Tibial nerve (tissue), 4 donors: ENCODE results near the gene EDEM3. TPM values are rescaled to one million over a fixed set of nuclear protein-coding genes. Genes with fewer than 3 reads are reported as not detected.

Experiments
- DNase-seq, 2 donors: peaks; one replicate each; pipeline ENCODE4 v3.0.0-alpha.2; 2019; ENCODE audit warnings: low spot score in 2 of 2
- H3K27ac ChIP-seq, 4 donors: fragments of 200-600 bp; sonication (generic) in 3 of 4; one replicate each; pipeline ENCODE4 v1.5.1; 2017 to 2019; ENCODE audit warnings: mild to moderate bottlenecking in 1 of 4
- H3K27me3 ChIP-seq, 2 donors: fragments of 200-600 bp; sonication (generic) in 1 of 2; one replicate each; pipeline versions ENCODE4 v1.5.1 to v1.6.0; 2017 to 2019
- H3K36me3 ChIP-seq, 3 donors: fragments of 200-600 bp; sonication (generic); one replicate each; pipeline ENCODE4 v1.5.1; 2018 to 2019
- H3K4me1 ChIP-seq, 4 donors: fragments of 200-600 bp; sonication (generic) in 3 of 4; one replicate each; pipeline ENCODE4 v1.5.1; 2017 to 2019
- H3K4me3 ChIP-seq, 4 donors: fragments of 200-600 bp; sonication (generic) in 3 of 4; one replicate each; pipeline ENCODE4 v1.5.1; 2017 to 2019; ENCODE audit warnings: mild to moderate bottlenecking in 1 of 4, moderate library complexity in 1 of 4
- H3K9me3 ChIP-seq, 4 donors: fragments of 200-600 bp; sonication (generic) in 3 of 4; one replicate each; pipeline ENCODE4 v1.5.1; 2017 to 2019
- EP300 ChIP-seq, 2 donors: sonication (generic); formaldehyde crosslinking; IDR thresholded peaks; one replicate each; pipeline ENCODE4 v1.6.1; 2017; ENCODE audit warnings: antibody characterized with exemption in 2 of 2, mild to moderate bottlenecking in 1 of 2
- POLR2A ChIP-seq, 2 donors: fragments of 450-650 bp; IDR thresholded peaks; one replicate each; pipeline ENCODE4 v1.6.1; 2017; ENCODE audit warnings: antibody characterized with exemption in 2 of 2, mild to moderate bottlenecking in 2 of 2, moderate library complexity in 2 of 2
- WGBS, 2 donors: methylation state at CpG; one replicate each; pipeline ENCODE4 v1.1.5; 2018; 5-methylcytosine and 5-hydroxymethylcytosine counted together
- total RNA-seq, 4 donors: library from RNA; depleted of rRNA; stranded (reverse); fragments of >200 nt; gene quantifications; one replicate each; pipeline ENCODE4 v1.1.0, GENCODE V29; 2016
- TF ChIP-seq, protein P1 (sequence below), 5 experiments: fragments of 200-600 bp in 3 of 5; fragments of 450-650 bp in 2 of 5; sonication (generic) in 3 of 5; IDR thresholded peaks; one replicate each; pipeline ENCODE4 v1.5.1; 2016 to 2019; ENCODE audit warnings: antibody characterized with exemption in 5 of 5, mild to moderate bottlenecking in 3 of 5, moderate library complexity in 2 of 5

EDEM3 gene
- total RNA-seq, 4 donors from 2014 or later, result 33.0 to 57.3 (median 39.0) TPM

DNA sequence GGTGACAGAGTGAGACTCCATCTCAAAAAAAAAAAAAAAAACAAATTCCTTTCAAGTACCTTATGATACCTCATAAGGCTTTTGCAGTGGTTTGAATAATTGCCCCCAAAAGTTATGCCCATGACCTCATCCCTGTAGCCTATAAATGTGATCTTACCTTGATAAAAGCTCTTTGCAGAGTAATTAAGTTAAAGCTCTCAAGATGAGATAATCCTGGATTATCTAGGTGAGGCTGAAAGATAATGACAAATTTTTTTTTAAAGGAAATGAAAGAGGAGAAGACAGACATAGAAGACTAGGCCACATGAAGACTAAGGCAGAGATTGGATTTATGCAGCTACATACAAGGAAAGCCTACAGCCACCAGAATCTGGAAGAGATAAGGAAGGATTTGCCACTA, 20.7 kb upstream of the EDEM3 start:
- Histone ChIP-seq H3K27me3 (no peaks in the 10 kb centered on the region), H3K4me3 (no peak overlapping the region), H3K36me3 (no peaks in the 10 kb centered on the region), H3K9me3 (no peaks in the 10 kb centered on the region), H3K27ac (no peak overlapping the region), H3K4me1 (no peaks in the 10 kb centered on the region)
- TF ChIP-seq, protein P1, sequence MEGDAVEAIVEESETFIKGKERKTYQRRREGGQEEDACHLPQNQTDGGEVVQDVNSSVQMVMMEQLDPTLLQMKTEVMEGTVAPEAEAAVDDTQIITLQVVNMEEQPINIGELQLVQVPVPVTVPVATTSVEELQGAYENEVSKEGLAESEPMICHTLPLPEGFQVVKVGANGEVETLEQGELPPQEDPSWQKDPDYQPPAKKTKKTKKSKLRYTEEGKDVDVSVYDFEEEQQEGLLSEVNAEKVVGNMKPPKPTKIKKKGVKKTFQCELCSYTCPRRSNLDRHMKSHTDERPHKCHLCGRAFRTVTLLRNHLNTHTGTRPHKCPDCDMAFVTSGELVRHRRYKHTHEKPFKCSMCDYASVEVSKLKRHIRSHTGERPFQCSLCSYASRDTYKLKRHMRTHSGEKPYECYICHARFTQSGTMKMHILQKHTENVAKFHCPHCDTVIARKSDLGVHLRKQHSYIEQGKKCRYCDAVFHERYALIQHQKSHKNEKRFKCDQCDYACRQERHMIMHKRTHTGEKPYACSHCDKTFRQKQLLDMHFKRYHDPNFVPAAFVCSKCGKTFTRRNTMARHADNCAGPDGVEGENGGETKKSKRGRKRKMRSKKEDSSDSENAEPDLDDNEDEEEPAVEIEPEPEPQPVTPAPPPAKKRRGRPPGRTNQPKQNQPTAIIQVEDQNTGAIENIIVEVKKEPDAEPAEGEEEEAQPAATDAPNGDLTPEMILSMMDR (IDR thresholded peaks at IDR 0.05), result no peak
- no peak for TF ChIP-seq POLR2A (IDR thresholded peaks at IDR 0.05)
- TF ChIP-seq EP300 (IDR thresholded peaks at IDR 0.05), result no peak
- DNase-seq, result no peak

DNA sequence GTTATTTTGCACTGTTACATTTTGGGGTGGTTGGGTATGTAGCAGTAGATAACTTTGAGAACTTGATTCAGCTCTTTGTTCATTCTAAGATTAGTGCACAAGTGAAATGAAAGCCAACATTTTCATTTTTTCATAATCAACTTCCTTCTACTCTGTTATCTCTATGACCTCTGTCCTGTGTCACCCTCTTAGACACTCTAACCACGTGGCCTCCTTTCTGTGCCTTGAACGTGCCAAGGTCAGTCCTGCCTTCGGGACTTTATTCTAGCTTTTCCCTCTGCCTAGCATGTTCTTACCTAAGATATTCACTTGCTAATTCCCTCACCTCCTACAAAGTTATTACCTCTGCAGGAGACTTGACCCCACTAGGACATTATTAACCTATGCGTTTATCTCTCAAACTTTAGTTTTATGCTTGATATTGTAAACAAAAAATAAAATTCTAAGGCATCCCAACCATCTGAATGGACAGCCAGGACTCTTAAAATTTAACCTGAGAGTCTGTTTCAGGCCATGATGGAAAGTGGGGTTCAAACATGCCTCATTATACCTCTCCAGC, 19.2 kb upstream of the EDEM3 start:
- Histone ChIP-seq H3K27me3 (no peaks in the 10 kb centered on the region), H3K4me1 (no peaks in the 10 kb centered on the region), H3K4me3 (no peak overlapping the region), H3K36me3 (no peaks in the 10 kb centered on the region), H3K27ac (no peak overlapping the region), H3K9me3 (no peaks in the 10 kb centered on the region)
- WGBS, 2 donors, result 78 to 84% methylated on average over 4 of the region's 4 CpGs
- no peak for TF ChIP-seq POLR2A (IDR thresholded peaks at IDR 0.05)
- no peak for TF ChIP-seq EP300 (IDR thresholded peaks at IDR 0.05)
- TF ChIP-seq, protein P1 (IDR thresholded peaks at IDR 0.05), result no peak
- no peak for DNase-seq

DNA sequence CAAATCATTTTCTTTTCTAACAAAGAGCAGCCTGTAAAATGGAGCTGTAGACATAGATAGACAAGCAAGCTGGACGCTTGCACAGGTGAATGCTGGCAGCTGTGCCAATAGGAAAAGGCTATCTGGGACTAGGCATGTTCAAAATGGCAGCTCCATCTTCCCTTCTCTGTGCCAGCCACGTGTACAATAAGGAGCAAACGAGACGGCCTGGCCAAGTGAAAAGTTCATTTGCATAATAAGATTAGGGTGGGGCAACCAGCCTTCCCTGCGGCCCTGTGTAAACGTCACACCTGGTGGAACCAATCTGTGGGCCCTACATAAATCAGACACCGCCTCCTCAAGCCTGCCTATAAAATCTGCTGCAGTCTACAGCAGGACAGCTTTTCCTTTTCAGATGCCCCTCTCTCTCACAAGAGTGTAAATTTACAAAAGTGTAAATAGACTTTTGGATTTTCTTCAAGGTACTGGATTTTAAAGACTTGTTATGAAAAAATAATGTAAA, 16.6 kb upstream of the EDEM3 start:
- H3K36me3 ChIP-seq, result no peaks in the 10 kb centered on the region
- no peak overlapping the region for H3K4me3 ChIP-seq
- WGBS, 2 donors, result 73 to 83% methylated on average over 7 of the region's 7 CpGs
- H3K27me3 ChIP-seq, result no peaks in the 10 kb centered on the region
- H3K27ac ChIP-seq, result no peak overlapping the region
- no peak for DNase-seq
- TF ChIP-seq, protein P1 (IDR thresholded peaks at IDR 0.05), result no peak
- TF ChIP-seq EP300 (IDR thresholded peaks at IDR 0.05) (no peak), POLR2A (IDR thresholded peaks at IDR 0.05) (no peak)
- no peaks in the 10 kb centered on the region for H3K4me1 ChIP-seq
- H3K9me3 ChIP-seq, result no peaks in the 10 kb centered on the region

DNA sequence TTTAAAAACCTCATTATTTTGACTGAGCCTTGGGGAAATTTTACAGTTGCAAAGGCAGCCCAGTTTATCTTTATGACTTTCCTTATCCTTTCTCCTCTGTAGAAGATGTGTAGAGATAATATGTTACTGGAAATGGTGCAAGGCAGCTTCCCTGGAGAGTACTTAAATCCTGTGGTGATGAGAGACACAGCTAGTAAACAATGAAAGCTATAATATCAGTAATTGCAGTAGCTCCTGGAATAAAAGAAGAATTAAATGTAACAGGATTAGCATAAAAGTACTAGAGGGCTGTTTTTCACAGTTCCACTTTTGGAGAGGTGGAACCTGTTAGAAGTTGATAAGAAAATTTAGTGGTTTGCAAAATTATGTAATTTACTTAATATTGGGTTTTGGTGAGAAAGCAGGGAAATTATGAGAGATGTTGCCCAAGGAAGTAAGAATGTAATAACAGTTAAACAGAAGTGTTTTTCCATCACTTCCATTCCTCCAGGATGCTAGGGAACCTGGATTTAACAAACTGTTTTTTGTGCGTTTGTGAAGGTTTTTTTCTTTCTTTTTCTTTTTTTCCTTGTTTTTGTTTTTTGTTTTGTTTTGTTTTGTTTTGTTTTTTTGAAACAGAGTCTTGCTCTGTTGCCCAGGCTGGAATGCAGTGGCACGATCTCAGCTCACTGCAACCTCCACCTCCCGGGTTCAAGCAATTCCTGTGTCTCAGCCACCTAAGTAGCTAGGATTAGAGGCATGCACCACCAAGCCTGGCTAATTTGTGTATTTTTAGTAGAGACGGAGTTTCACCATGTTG, 15.7 kb upstream of the EDEM3 start:
- TF ChIP-seq, protein P1 (IDR thresholded peaks at IDR 0.05), result no peak
- TF ChIP-seq EP300 (IDR thresholded peaks at IDR 0.05), result no peak
- no peak for TF ChIP-seq POLR2A (IDR thresholded peaks at IDR 0.05)
- no peaks in the 10 kb centered on the region for H3K36me3 ChIP-seq
- no peaks in the 10 kb centered on the region for H3K4me1 ChIP-seq
- no peaks in the 10 kb centered on the region for H3K9me3 ChIP-seq
- H3K4me3 ChIP-seq, result no peak overlapping the region
- no peak for DNase-seq
- H3K27ac ChIP-seq, result no peak overlapping the region
- WGBS, 2 donors, result 77 to 80% methylated on average over 4 of the region's 4 CpGs
- H3K27me3 ChIP-seq, result no peaks in the 10 kb centered on the region

DNA sequence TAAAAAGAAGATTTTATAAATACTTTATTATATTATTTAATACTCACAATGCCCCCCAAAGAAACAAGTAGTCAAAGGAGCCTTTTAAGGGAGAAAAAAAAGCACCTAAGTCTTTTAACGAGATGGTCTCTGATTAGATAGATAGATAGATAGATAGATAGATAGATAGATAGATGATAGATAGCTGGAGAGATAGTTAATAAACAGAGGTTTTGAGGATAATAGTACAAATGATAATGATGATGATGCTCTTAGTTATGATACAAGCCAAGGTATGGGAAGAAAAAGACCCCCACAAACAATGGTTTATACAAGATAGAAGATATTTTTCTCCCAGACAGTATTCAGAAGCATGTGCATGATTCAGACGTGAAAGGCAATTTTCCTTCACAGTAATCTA, 14.6 kb upstream of the EDEM3 start:
- no peak overlapping the region for H3K27ac ChIP-seq
- H3K4me3 ChIP-seq, result no peak overlapping the region
- WGBS, 2 donors, result 74 to 77% methylated on average over 2 of the region's 2 CpGs
- H3K4me1 ChIP-seq, result no peaks in the 10 kb centered on the region
- TF ChIP-seq, protein P1 (IDR thresholded peaks at IDR 0.05), result no peak
- TF ChIP-seq POLR2A (IDR thresholded peaks at IDR 0.05), result no peak
- TF ChIP-seq EP300 (IDR thresholded peaks at IDR 0.05), result no peak
- no peaks in the 10 kb centered on the region for H3K36me3 ChIP-seq
- no peaks in the 10 kb centered on the region for H3K27me3 ChIP-seq
- no peak for DNase-seq
- H3K9me3 ChIP-seq, result no peaks in the 10 kb centered on the region
